ENCODE results near the gene CSTB.
A peak's percentile ranks its signal among the peaks of the same experiment; 100 is the strongest.
"Not testable (repeated sequence)": the region's sequence is repeated elsewhere in the genome, so short reads cannot be mapped to it uniquely, and the experiment has no call there.

Gene CSTB

GRCh38 chr21:43775795-43776430 is at the start of gene CSTB:
CSTB (minus strand) TSS chr21:43776308; CDS start chr21:43776269, 39 bp downstream.
- DNase-seq: peak; percentile 73

- DNase-seq: no peak
Measured at GRCh38 chr21:43825242-43825935, 49.3 kb upstream of the CSTB start.

- DNase-seq: no peak
Measured at GRCh38 chr21:43824333-43825241, 48.5 kb upstream of the CSTB start.

GRCh38 chr21:43822741-43823140 is 46.6 kb upstream of the CSTB start:
- not testable (repeated sequence) for DNase-seq

GRCh38 chr21:43822166-43822565 is 46.1 kb upstream of the CSTB start:
- not testable (repeated sequence) for DNase-seq

DNA sequence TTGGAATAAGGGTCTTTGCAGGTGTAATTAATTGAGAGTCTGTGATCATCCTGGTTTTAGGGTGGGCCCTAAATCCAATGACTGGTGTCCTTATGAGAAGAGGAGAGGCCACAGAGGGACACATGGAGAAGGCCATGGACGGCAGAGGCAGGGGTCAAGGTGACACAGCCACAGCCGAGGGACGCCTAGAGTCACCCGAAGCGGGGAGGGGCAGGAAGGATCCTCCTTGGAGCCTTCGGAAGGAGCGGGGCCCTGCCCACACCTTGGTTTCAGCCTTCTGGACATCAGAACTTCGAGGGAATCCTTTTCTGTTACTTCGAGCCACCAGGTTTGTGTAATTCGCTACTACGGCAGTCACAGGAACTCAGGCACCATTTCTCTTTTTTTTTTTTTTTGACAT is 44.4 kb upstream of the CSTB start:
- DNase-seq: no peak

- DNase-seq: no peak
Measured at GRCh38 chr21:43819511-43820405, 43.6 kb upstream of the CSTB start.

DNA sequence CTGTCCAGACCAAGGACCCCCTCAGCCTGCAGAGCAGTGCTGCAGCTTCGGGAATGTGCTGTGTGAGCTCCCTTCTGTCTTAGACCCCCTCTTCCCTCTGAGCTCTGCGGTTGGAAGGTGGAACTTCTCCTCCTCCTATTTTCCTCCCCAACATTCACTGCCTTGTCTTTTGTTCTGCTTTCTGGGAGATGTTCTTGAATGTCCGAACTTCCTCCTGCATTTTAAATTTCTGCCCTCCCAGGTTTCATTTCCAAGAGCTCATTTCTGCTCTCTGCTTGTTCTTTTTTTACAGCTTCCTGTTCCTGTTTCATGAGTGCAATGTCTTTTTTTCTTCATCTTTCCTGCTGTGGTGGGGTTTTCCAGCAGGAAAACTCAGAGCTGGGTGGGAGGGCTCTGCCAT is 42.6 kb upstream of the CSTB start:
- no peak for DNase-seq

GRCh38 chr21:43817157-43818086 is 41.3 kb upstream of the CSTB start:
- no peak for DNase-seq

- DNase-seq: no peak
Measured at GRCh38 chr21:43816611-43817071, 40.5 kb upstream of the CSTB start.

GRCh38 chr21:43815991-43816390 is 39.9 kb upstream of the CSTB start:
- DNase-seq: no peak

DNA sequence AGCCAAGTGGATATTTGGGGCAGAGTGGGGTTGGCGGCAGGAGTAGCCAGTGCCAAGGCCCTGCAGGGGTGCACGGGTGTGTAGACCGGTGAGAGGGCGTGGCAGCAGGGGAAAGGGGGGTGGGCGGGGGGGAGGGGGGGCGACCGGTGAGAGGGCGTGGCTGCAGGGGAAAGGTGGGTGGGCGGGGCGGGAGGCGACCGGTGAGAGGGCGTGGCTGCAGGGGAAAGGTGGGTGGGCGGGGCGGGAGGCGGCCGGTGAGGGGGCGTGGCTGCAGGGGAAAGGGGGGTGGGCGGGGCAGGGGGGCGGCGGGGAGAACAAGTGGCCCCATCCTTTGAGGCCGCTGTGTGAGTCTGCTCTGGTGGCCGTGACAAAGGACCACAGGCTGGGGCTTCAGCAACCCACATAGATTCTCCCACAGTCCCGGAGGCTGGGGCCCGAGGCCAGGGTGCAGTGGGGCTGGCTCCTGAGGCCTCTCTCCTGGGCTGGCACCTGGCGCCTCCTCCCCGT is 39.1 kb upstream of the CSTB start:
- DNase-seq: no peak

- DNase-seq: no peak
Measured at GRCh38 chr21:43814215-43815106, 38.4 kb upstream of the CSTB start.

GRCh38 chr21:43813656-43813980 is 37.5 kb upstream of the CSTB start:
- DNase-seq: no peak

DNA sequence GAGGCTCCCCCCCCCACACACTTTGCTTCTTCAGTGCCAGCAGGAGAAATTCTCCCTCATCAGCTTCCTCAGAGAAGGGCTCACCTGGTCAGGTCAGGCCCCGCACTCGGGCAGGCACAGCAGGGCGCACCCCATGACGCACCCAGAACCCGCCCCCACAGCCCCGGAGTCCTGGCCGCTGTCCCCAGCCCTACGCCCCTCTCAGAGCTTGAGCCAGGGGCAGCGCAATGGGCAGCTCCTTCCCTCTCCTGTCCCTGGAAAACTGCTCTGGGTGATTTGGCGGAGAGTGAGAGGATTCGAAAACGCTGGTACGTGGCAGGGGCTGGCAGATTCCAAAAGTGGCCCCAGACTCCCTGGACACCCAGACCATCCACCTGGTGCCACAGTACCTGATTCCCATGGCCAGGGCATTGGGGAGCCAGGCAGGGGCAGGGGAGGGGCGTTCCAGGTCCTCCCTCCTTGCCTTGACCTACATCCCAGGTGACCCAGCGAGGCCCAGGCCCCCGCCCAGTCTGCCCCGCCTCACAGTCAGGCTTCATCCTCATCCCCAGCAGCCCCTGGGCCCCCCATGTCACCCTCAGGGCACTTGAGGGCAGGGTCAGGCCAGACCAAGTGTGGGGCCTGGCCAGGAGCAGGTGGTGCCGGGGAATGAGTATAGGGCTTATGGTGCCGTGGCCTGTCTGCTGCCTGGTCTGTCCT is 37.0 kb upstream of the CSTB start:
- DNase-seq: no peak

- DNase-seq: peak; percentile 62
Measured at GRCh38 chr21:43812139-43812821, 36.2 kb upstream of the CSTB start.

- DNase-seq: no peak
Measured at GRCh38 chr21:43811262-43812105, 35.4 kb upstream of the CSTB start.

Measured in NCI-H1436 (cell line).